Measurements from ENCODE around the gene ITGAV.

DNA sequence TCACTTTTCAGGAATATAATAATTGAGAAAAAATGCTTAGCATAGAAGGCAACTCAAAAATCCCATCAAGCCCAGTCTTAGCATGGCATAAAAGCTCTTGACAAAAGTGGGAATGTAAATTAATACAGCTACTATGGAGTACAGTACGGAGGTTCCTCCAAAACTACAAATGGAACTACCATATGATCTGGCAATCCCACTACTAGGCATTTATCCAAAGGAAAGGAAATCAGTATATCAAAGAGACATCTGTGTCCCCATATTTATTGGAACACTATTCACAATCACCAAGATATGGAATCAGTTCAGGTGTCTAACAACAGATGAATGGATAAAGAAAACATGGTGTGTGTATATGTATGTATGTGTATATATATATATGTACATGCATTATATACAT lies 28.8 kb downstream of the ITGAV start:
- no peak for TF ChIP-seq POLR2AphosphoS5 (IDR thresholded peaks at IDR 0.05)
- TF ChIP-seq, protein P1, sequence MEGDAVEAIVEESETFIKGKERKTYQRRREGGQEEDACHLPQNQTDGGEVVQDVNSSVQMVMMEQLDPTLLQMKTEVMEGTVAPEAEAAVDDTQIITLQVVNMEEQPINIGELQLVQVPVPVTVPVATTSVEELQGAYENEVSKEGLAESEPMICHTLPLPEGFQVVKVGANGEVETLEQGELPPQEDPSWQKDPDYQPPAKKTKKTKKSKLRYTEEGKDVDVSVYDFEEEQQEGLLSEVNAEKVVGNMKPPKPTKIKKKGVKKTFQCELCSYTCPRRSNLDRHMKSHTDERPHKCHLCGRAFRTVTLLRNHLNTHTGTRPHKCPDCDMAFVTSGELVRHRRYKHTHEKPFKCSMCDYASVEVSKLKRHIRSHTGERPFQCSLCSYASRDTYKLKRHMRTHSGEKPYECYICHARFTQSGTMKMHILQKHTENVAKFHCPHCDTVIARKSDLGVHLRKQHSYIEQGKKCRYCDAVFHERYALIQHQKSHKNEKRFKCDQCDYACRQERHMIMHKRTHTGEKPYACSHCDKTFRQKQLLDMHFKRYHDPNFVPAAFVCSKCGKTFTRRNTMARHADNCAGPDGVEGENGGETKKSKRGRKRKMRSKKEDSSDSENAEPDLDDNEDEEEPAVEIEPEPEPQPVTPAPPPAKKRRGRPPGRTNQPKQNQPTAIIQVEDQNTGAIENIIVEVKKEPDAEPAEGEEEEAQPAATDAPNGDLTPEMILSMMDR (IDR thresholded peaks at IDR 0.05), result no peak

All from suprapubic skin (tissue), 3 donors.